ENCODE measurements around the gene DNAH9.

Gene DNAH9

DNA sequence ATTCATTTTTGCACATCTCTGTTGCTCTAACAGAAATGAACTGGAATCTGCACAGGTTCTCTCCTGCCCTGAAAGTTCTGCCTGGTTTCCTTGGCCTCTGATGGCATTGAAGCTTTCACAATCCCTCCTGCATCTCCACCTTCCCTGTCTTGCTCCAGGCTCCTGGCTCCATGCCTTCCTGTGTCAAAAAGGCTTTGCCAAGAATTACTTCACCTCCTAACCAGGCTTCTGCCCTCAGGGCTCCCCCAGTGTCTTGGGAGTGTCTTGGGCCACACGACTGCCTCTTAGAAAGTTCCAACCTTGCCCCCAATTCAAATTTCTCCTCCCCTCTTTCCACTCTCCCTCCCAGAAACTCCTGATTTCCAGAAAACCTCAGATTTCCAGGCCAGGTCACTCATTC, 37.0 kb upstream of the DNAH9 start:
- no peaks in the 10 kb centered on the region for H3K36me3 ChIP-seq (ENCODE audit: insufficient read depth, low read depth, low read length)
- H3K9ac ChIP-seq (ENCODE audit: low read depth, low read length), result no peak overlapping the region
- H3K4me1 ChIP-seq (ENCODE audit: insufficient read depth, low read length), result no peaks in the 10 kb centered on the region

DNA sequence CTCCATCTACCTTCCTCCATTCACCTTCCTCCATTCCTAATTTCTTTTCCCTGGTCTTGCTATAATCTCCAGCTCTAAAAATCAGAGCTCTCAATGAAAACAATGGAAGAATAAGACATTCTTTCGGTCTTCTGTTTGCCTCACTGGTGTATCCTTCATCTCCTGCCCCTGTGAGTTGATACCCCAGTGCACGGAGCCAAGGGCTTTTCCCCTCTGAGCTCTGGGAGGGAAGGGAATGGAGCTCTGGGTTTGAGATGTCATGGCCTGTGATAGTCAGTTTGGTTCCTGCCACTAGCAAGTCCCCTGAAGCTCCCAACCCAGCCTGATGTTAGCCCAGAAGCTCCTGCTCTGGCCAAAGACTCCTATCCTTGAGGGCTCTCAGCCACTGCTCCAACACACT, 36.6 kb upstream of the DNAH9 start:
- no peak overlapping the region for H3K9ac ChIP-seq (ENCODE audit: low read depth, low read length)
- H3K9me3 ChIP-seq (ENCODE audit: insufficient read depth, low read depth, low read length), result no peaks in the 10 kb centered on the region
- H3K4me1 ChIP-seq (ENCODE audit: insufficient read depth, low read length), result no peaks in the 10 kb centered on the region
- H3K27ac ChIP-seq (ENCODE audit: low read length), result no peak overlapping the region
- H3K4me3 ChIP-seq (ENCODE audit: low read length), result no peak overlapping the region
- H3K36me3 ChIP-seq (ENCODE audit: insufficient read depth, low read depth, low read length), result no peaks in the 10 kb centered on the region
- no peaks in the 10 kb centered on the region for H3K27me3 ChIP-seq (ENCODE audit: insufficient read depth, low read length)

More for the DNA sequence above, 37.0 kb upstream of the DNAH9 start:
- H3K4me3 ChIP-seq (ENCODE audit: low read length), result no peak overlapping the region
- no peaks in the 10 kb centered on the region for H3K9me3 ChIP-seq (ENCODE audit: insufficient read depth, low read depth, low read length)
- H3K27ac ChIP-seq (ENCODE audit: low read length), result no peak overlapping the region
- H3K27me3 ChIP-seq (ENCODE audit: insufficient read depth, low read length), result no peaks in the 10 kb centered on the region

GRCh38 chr17:11564589-11565380, 33.5 kb upstream of the DNAH9 start:
- H3K27ac ChIP-seq (ENCODE audit: low read length), result no peak overlapping the region
- H3K9me3 ChIP-seq (ENCODE audit: insufficient read depth, low read depth, low read length), result no peaks in the 10 kb centered on the region

GRCh38 chr17:11565591-11565990, 32.7 kb upstream of the DNAH9 start:
- no peak overlapping the region for H3K9ac ChIP-seq (ENCODE audit: low read depth, low read length)
- H3K27ac ChIP-seq (ENCODE audit: low read length), result no peak overlapping the region
- H3K4me3 ChIP-seq (ENCODE audit: low read length), result no peak overlapping the region
- no peaks in the 10 kb centered on the region for H3K4me1 ChIP-seq (ENCODE audit: insufficient read depth, low read length)
- H3K27me3 ChIP-seq (ENCODE audit: insufficient read depth, low read length), result no peaks in the 10 kb centered on the region
- no peaks in the 10 kb centered on the region for H3K9me3 ChIP-seq (ENCODE audit: insufficient read depth, low read depth, low read length)
- H3K36me3 ChIP-seq (ENCODE audit: insufficient read depth, low read depth, low read length), result no peaks in the 10 kb centered on the region

More at GRCh38 chr17:11564589-11565380, 33.5 kb upstream of the DNAH9 start:
- Histone ChIP-seq H3K9ac (ENCODE audit: low read depth, low read length) (no peak overlapping the region), H3K36me3 (ENCODE audit: insufficient read depth, low read depth, low read length) (no peaks in the 10 kb centered on the region), H3K27me3 (ENCODE audit: insufficient read depth, low read length) (no peaks in the 10 kb centered on the region), H3K4me3 (ENCODE audit: low read length) (no peak overlapping the region), H3K4me1 (ENCODE audit: insufficient read depth, low read length) (no peaks in the 10 kb centered on the region)

GRCh38 chr17:11578998-11579397, 19.3 kb upstream of the DNAH9 start:
- H3K4me3 ChIP-seq (ENCODE audit: low read length), result no peak overlapping the region
- no peaks in the 10 kb centered on the region for H3K4me1 ChIP-seq (ENCODE audit: insufficient read depth, low read length)
- no peaks in the 10 kb centered on the region for H3K27me3 ChIP-seq (ENCODE audit: insufficient read depth, low read length)
- H3K9ac ChIP-seq (ENCODE audit: low read depth, low read length), result no peak overlapping the region
- no peaks in the 10 kb centered on the region for H3K9me3 ChIP-seq (ENCODE audit: insufficient read depth, low read depth, low read length)
- H3K36me3 ChIP-seq (ENCODE audit: insufficient read depth, low read depth, low read length), result no peaks in the 10 kb centered on the region
- no peak overlapping the region for H3K27ac ChIP-seq (ENCODE audit: low read length)

- H3K9me3 ChIP-seq (ENCODE audit: insufficient read depth, low read depth, low read length), result no peaks in the 10 kb centered on the region
- H3K9ac ChIP-seq (ENCODE audit: low read depth, low read length), result no peak overlapping the region
- H3K27ac ChIP-seq (ENCODE audit: low read length), result no peak overlapping the region
- no peaks in the 10 kb centered on the region for H3K36me3 ChIP-seq (ENCODE audit: insufficient read depth, low read depth, low read length)
- no peaks in the 10 kb centered on the region for H3K27me3 ChIP-seq (ENCODE audit: insufficient read depth, low read length)
- H3K4me3 ChIP-seq (ENCODE audit: low read length), result no peak overlapping the region
- H3K4me1 ChIP-seq (ENCODE audit: insufficient read depth, low read length), result no peaks in the 10 kb centered on the region
Observed at GRCh38 chr17:11580677-11581076, 17.6 kb upstream of the DNAH9 start.

GRCh38 chr17:11582217-11582616, 16.1 kb upstream of the DNAH9 start:
- Histone ChIP-seq H3K36me3 (ENCODE audit: insufficient read depth, low read depth, low read length) (no peaks in the 10 kb centered on the region), H3K4me3 (ENCODE audit: low read length) (no peak overlapping the region), H3K9ac (ENCODE audit: low read depth, low read length) (no peak overlapping the region), H3K4me1 (ENCODE audit: insufficient read depth, low read length) (no peaks in the 10 kb centered on the region), H3K27ac (ENCODE audit: low read length) (no peak overlapping the region), H3K27me3 (ENCODE audit: insufficient read depth, low read length) (no peaks in the 10 kb centered on the region), H3K9me3 (ENCODE audit: insufficient read depth, low read depth, low read length) (no peaks in the 10 kb centered on the region)

DNA sequence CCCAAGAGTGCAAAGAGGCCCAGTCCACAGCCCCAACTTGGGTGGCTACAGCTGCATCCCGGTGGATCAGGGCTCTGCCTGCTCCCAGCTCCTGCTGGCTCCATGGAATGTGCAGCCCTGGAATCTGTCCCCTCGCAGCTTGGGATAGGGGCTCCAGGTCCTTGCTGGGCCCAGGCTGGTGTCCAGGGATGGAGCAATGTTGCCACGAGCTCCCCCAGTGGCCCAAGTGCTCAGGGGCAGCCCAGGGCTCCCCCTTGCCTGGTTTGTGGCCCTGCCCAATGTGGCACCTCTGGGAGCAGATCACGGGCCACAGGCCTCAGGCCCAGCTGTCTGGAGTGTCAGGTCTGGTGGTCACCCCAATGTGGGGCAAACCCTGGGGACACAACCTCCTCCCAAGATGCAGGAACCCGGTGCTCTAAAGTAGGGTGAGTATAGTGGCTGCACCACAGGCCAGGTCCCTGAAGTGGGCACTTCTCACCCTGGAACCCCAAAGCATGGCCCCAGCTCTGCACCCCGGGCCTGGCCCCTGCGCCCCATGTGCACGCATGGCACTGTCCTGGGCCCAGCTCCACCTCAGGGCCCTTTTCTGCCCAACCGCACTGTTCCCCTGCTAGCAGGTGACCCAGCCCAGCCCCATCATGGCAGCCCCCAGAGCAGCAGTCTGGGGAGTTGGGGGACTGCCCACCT, 14.8 kb upstream of the DNAH9 start:
- H3K4me1 ChIP-seq (ENCODE audit: insufficient read depth, low read length), result no peaks in the 10 kb centered on the region
- H3K27ac ChIP-seq (ENCODE audit: low read length), result no peak overlapping the region
- no peak overlapping the region for H3K9ac ChIP-seq (ENCODE audit: low read depth, low read length)
- H3K36me3 ChIP-seq (ENCODE audit: insufficient read depth, low read depth, low read length), result no peaks in the 10 kb centered on the region
- no peak overlapping the region for H3K4me3 ChIP-seq (ENCODE audit: low read length)
- H3K27me3 ChIP-seq (ENCODE audit: insufficient read depth, low read length), result no peaks in the 10 kb centered on the region
- no peaks in the 10 kb centered on the region for H3K9me3 ChIP-seq (ENCODE audit: insufficient read depth, low read depth, low read length)

- H3K36me3 ChIP-seq (ENCODE audit: insufficient read depth, low read depth, low read length), result no peaks in the 10 kb centered on the region
- H3K9ac ChIP-seq (ENCODE audit: low read depth, low read length), result no peak overlapping the region
- H3K4me3 ChIP-seq (ENCODE audit: low read length), result no peak overlapping the region
- H3K27me3 ChIP-seq (ENCODE audit: insufficient read depth, low read length), result no peaks in the 10 kb centered on the region; the same call in 1 of the 2 replicates
- no peak overlapping the region for H3K27ac ChIP-seq (ENCODE audit: low read length)
- H3K9me3 ChIP-seq (ENCODE audit: insufficient read depth, low read depth, low read length), result no peaks in the 10 kb centered on the region
- no peaks in the 10 kb centered on the region for H3K4me1 ChIP-seq (ENCODE audit: insufficient read depth, low read length)
Observed at GRCh38 chr17:11589716-11590115, 8.6 kb upstream of the DNAH9 start.

GRCh38 chr17:11601661-11602060, 3.4 kb downstream of the DNAH9 start:
- Histone ChIP-seq H3K27ac (ENCODE audit: low read length) (no peak overlapping the region), H3K4me3 (ENCODE audit: low read length) (no peak overlapping the region), H3K9ac (ENCODE audit: low read depth, low read length) (no peak overlapping the region), H3K4me1 (ENCODE audit: insufficient read depth, low read length) (no peaks in the 10 kb centered on the region), H3K9me3 (ENCODE audit: insufficient read depth, low read depth, low read length) (no peaks in the 10 kb centered on the region), H3K27me3 (ENCODE audit: insufficient read depth, low read length) (peaks cover 11% of the 10 kb centered on the region; the same call in 1 of the 2 replicates), H3K36me3 (ENCODE audit: insufficient read depth, low read depth, low read length) (no peaks in the 10 kb centered on the region)

- Histone ChIP-seq H3K4me3 (ENCODE audit: low read length) (no peak overlapping the region), H3K36me3 (ENCODE audit: insufficient read depth, low read depth, low read length) (no peaks in the 10 kb centered on the region), H3K27ac (ENCODE audit: low read length) (no peak overlapping the region), H3K27me3 (ENCODE audit: insufficient read depth, low read length) (no peaks in the 10 kb centered on the region; the same call in 1 of the 2 replicates), H3K9ac (ENCODE audit: low read depth, low read length) (no peak overlapping the region), H3K9me3 (ENCODE audit: insufficient read depth, low read depth, low read length) (no peaks in the 10 kb centered on the region), H3K4me1 (ENCODE audit: insufficient read depth, low read length) (no peaks in the 10 kb centered on the region)
Observed at GRCh38 chr17:11608396-11608795, 10.1 kb downstream of the DNAH9 start.

GRCh38 chr17:11610999-11611566, 12.8 kb downstream of the DNAH9 start:
- no peaks in the 10 kb centered on the region for H3K36me3 ChIP-seq (ENCODE audit: insufficient read depth, low read depth, low read length)
- H3K9me3 ChIP-seq (ENCODE audit: insufficient read depth, low read depth, low read length), result no peaks in the 10 kb centered on the region
- no peak overlapping the region for H3K27ac ChIP-seq (ENCODE audit: low read length)
- H3K27me3 ChIP-seq (ENCODE audit: insufficient read depth, low read length), result no peaks in the 10 kb centered on the region
- no peak overlapping the region for H3K4me3 ChIP-seq (ENCODE audit: low read length)
- no peak overlapping the region for H3K9ac ChIP-seq (ENCODE audit: low read depth, low read length)
- no peaks in the 10 kb centered on the region for H3K4me1 ChIP-seq (ENCODE audit: insufficient read depth, low read length)

Data from iPS-20b (cell line).